Activated CD8-positive, alpha-beta T cell treated with anti-CD3 and anti-CD28 coated beads, Interleukin-2, amount 10 ng/mL, durations not matched to agents 7 days and 5 days (primary cell): ENCODE data around the gene KIAA1217. TPM values are rescaled to one million over a fixed set of nuclear protein-coding genes. Genes with fewer than 3 reads are reported as not detected.
A peak's percentile ranks its signal among the peaks of the same experiment; 100 is the strongest.

Experiments
- ATAC-seq: fragments of 150-1000 bp; cut with Tn5 transposase; one replicate; pipeline ENCODE4 v1.10.0; 2021; ENCODE audit warnings: moderate library complexity
- CTCF ChIA-PET: fragments of 350-600 bp; sonication (Branson Sonifier 250); formaldehyde crosslinking; loops from one replicate; lab custom pipeline; 2021; ENCODE audit warnings: antibody characterized with exemption; lab: Charles Lee
- POLR2A ChIA-PET: fragments of 350-600 bp; sonication (Branson Sonifier 250); formaldehyde crosslinking; loops from one replicate; lab custom pipeline; 2021; ENCODE audit warnings: antibody characterized with exemption; lab: Charles Lee
- DNase-seq: peaks from one replicate; pipeline ENCODE4 v3.0.0-alpha.2; 2020
- H3K27ac Mint-ChIP-seq: one replicate; pipeline ENCODE4 v1.8.0; 2021; ENCODE audit warnings: mild to moderate bottlenecking, mixed read lengths
- H3K27me3 Mint-ChIP-seq: one replicate; pipeline ENCODE4 v1.8.0; 2021; ENCODE audit warnings: low read depth, mixed read lengths
- H3K36me3 Mint-ChIP-seq: one replicate; pipeline ENCODE4 v1.8.0; 2021; ENCODE audit warnings: low read depth, mixed read lengths
- H3K4me1 Mint-ChIP-seq: one replicate; pipeline ENCODE4 v1.8.0; 2021; ENCODE audit warnings: low read depth, mixed read lengths
- H3K4me3 Mint-ChIP-seq: one replicate; pipeline ENCODE4 v1.8.0; 2021; ENCODE audit warnings: mild to moderate bottlenecking, mixed read lengths
- H3K9me3 Mint-ChIP-seq: one replicate; pipeline ENCODE4 v1.8.0; 2022; ENCODE audit warnings: mixed read lengths; ENCODE audit not compliant: insufficient read depth
- total RNA-seq, 2 experiments: library from RNA; stranded (reverse); gene quantifications; one replicate each; pipeline ENCODE4 v1.2.3, GENCODE V29; 2021

KIAA1217 gene
- total RNA-seq, 2 experiments from 2014 or later: not detected

DNA sequence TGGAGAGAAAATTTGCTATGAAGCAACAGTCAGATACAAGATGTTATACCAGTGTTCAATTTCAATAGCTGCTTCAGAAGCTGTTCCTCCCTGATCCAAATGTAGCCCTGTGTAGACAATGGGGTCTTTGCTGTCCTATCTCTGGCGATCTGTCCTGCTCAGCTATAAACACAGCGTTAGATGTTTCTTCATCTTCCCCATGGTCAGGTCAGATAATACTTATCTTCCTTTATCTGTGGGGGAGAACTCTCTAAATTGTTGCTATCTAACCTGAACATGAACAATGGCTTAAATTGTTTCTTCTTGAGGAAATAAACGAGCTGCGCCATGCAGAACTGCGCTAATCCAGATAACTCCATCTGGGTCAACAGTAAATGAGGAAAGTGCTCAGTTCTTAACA is 15.6 kb upstream of the KIAA1217 start:
- ChIA-PET CTCF (interaction anchor here (1.2 kb wide), 1 partner anchor 1035 kb away, joined by 3 read pairs; no protein-coding TSS in a partner anchor), POLR2A (no interaction called here)
- H3K9me3 Mint-ChIP-seq: no peaks in the 10 kb centered on the region

DNA sequence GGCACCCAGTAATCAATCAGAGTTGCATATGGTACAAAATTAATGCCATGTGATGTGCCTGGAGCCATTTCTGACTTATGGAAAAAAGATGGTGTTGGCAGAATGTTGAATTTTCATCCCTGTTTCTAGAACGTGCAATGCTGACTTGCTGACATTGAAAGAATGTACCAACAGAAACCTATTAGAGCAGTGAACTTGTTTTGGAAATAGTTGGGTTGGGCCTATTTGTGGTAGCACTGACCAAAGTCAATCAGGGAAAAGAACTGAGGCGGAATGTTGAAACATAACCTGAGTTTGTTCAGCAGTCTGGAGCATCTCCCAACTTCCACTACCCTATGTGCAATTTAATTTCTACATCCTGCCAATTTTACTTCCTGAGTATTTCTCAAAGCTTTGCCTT is 11.7 kb upstream of the KIAA1217 start:
- Mint-ChIP-seq H3K27ac (no peak overlapping the region), H3K4me1 (no peaks in the 10 kb centered on the region), H3K4me3 (no peak overlapping the region), H3K36me3 (no peaks in the 10 kb centered on the region), H3K27me3 (no peaks in the 10 kb centered on the region), H3K9me3 (no peaks in the 10 kb centered on the region)
- ATAC-seq (no peak), DNase-seq (no peak)
- POLR2A ChIA-PET: no interaction called here
- CTCF ChIA-PET: interaction anchor here (1.7 kb wide), 1 partner anchor 882 kb away, joined by 4 read pairs; no protein-coding TSS in a partner anchor

More for the DNA sequence above, 15.6 kb upstream of the KIAA1217 start:
- ATAC-seq: no peak
- no peaks in the 10 kb centered on the region for H3K27me3 Mint-ChIP-seq
- no peaks in the 10 kb centered on the region for H3K36me3 Mint-ChIP-seq
- no peak overlapping the region for H3K27ac Mint-ChIP-seq
- no peak overlapping the region for H3K4me3 Mint-ChIP-seq
- H3K4me1 Mint-ChIP-seq: no peaks in the 10 kb centered on the region
- no peak for DNase-seq

DNA sequence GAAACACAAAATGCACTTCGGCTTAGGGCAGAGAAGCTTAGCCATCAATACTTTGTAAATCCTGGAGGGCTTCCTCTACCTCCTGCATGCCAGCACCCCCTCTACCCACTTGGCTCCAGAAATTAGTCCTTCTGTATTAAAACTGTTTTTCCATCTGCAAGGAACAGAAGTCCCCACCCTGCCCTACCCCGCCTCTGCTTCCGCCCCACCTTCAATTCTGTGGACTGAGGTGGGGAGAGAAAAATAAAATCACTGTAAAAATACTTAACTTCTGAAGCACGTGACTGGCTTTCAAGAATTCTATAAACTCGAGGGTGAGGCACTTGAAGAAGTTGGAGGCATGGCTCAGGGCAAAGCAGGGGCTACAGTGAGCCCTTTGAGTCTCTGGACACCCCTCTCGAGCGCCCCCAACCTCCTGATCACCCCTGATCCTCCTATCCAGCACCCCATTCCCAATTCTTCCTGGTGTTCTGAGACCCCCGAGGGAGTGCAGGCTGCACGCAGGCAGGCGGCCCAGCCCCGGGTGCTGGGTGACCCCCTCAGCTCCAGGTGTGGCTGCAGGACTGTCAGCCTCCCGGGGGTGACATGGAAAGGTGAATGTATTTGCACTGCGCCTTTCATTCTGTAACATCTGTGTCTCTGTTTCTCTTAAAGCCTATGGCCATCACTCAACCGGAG is 7.3 kb upstream of the KIAA1217 start:
- CTCF ChIA-PET: no interaction called here
- POLR2A ChIA-PET: no interaction called here
- ATAC-seq (no peak), DNase-seq (no peak)
- no peaks in the 10 kb centered on the region for H3K36me3 Mint-ChIP-seq
- no peak overlapping the region for H3K27ac Mint-ChIP-seq
- H3K4me3 Mint-ChIP-seq: no peak overlapping the region
- H3K27me3 Mint-ChIP-seq: no peaks in the 10 kb centered on the region
- no peaks in the 10 kb centered on the region for H3K9me3 Mint-ChIP-seq
- H3K4me1 Mint-ChIP-seq: no peaks in the 10 kb centered on the region

DNA sequence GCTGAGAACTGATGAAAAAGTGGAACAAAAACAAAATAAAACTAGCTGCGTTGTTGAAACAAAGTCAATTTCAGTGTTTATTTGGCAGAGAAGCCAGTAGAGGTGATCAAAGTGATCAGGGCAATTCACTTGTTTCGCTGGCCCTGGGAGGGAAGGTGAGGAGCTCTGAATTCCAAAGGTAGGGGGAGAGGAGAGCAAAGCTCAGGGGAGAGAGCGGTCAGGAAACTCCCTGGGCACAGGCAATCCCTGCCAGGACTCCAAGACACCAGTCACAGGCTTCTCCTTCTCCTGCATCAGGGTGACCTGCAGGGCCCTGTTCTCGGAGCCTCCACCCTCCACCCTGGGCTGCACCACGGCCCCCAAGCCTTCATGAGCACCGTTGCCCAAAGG is 6.8 kb upstream of the KIAA1217 start:
- Mint-ChIP-seq H3K9me3 (no peaks in the 10 kb centered on the region), H3K36me3 (no peaks in the 10 kb centered on the region), H3K27ac (no peak overlapping the region), H3K4me3 (no peak overlapping the region), H3K4me1 (no peaks in the 10 kb centered on the region), H3K27me3 (peaks cover 3% of the 10 kb centered on the region)
- ChIA-PET POLR2A (no interaction called here), CTCF (no interaction called here)
- no peak for DNase-seq
- no peak for ATAC-seq

DNA sequence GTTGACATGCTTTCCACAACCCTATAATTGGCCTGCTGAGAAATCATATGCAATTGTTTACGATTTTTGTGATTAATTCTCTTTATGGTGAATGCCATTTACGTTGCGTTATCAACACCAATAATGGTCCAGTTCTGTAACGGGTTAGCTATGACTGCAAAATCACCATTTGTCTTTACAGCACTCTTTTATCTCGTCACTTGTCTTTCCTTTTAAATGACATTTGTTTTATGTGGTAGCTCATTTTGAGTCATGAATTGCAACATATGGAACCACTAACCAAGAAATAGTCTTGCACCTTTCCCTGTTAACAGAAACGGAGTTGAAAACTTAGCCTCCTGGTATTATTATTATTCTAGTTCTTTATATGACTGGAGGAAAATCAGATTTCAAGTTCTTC is 3.1 kb upstream of the KIAA1217 start:
- Mint-ChIP-seq H3K9me3 (no peaks in the 10 kb centered on the region), H3K4me3 (no peak overlapping the region), H3K36me3 (no peaks in the 10 kb centered on the region), H3K27me3 (peaks cover 28% of the 10 kb centered on the region), H3K4me1 (peaks cover 2% of the 10 kb centered on the region), H3K27ac (no peak overlapping the region)
- CTCF ChIA-PET: no interaction called here
- no peak for DNase-seq
- POLR2A ChIA-PET: no interaction called here
- ATAC-seq: no peak

DNA sequence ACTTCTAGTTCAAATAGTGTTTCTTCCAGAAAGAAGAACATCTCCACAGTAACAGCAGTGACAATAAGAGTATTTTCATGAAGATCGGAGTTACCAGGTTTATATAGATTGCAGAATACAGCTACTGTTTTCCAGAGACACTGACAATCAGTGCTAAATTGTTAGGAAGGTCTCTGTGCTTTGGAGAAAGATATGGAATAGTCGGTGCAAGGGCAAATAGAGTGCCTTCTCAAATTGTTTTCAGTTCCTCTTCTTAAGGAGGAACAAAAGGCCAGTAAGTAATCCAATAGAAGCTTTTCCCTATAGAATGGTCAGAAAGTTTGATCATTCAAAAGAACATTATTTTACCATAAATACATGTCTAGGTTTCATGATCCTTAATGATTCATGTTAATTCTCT is 2.6 kb upstream of the KIAA1217 start:
- H3K27ac Mint-ChIP-seq: no peak overlapping the region
- POLR2A ChIA-PET: no interaction called here

DNA sequence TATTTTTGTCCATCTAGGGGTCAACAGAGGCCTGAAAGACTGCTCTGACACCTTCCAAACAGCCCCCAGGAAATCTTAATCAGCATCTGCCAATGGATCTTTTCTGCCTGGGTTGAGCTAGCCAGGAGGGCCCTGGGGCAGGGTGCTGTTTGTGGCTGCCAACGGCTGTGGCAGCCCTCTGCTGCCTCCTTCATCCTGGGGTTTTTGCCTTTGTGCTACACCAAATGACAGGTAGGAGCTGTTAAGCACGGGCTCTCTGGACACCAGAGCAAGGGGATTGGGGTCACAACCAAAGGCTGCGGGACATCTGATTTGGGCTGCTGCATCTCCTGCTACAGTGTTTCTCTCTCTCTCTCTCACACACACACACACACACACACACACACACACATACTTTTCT is 2.0 kb upstream of the KIAA1217 start:
- Mint-ChIP-seq H3K27ac (no peak overlapping the region), H3K27me3 (peaks cover 30% of the 10 kb centered on the region)
- POLR2A ChIA-PET: no interaction called here

More for the DNA sequence above, 2.6 kb upstream of the KIAA1217 start:
- ATAC-seq (no peak), DNase-seq (no peak)
- Mint-ChIP-seq H3K4me1 (peaks cover 2% of the 10 kb centered on the region), H3K36me3 (no peaks in the 10 kb centered on the region), H3K27me3 (peaks cover 30% of the 10 kb centered on the region), H3K4me3 (no peak overlapping the region), H3K9me3 (no peaks in the 10 kb centered on the region)
- CTCF ChIA-PET: no interaction called here

DNA sequence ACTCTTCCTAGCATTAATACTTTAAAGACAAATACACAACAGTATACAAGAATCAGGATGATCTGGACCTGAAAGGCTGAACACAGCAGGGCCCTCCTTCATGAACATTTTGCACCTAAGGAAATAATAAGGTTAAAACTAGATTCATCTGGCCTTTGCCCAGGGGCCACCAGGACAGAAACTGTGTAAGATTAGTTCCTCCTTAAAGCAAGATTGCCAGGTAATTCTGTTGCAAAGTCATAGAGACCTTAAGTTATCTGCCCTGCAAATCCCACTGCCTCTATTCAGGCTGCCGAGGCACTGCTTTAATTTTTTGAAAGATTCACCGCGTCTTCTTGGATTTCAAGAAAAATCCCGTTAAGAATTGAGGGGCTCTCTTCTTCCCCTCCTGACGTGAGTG is 1.6 kb upstream of the KIAA1217 start:
- CTCF ChIA-PET: no interaction called here
- H3K36me3 Mint-ChIP-seq: no peaks in the 10 kb centered on the region
- H3K27ac Mint-ChIP-seq: no peak overlapping the region
- no peak overlapping the region for H3K4me3 Mint-ChIP-seq
- H3K4me1 Mint-ChIP-seq: peaks cover 2% of the 10 kb centered on the region
- DNase-seq: no peak
- H3K9me3 Mint-ChIP-seq: no peaks in the 10 kb centered on the region
- H3K27me3 Mint-ChIP-seq: peaks cover 30% of the 10 kb centered on the region
- POLR2A ChIA-PET: no interaction called here
- ATAC-seq: no peak

More for the DNA sequence above, 2.0 kb upstream of the KIAA1217 start:
- Mint-ChIP-seq H3K4me3 (no peak overlapping the region), H3K9me3 (no peaks in the 10 kb centered on the region), H3K4me1 (peaks cover 2% of the 10 kb centered on the region), H3K36me3 (no peaks in the 10 kb centered on the region)
- CTCF ChIA-PET: no interaction called here
- DNase-seq (no peak), ATAC-seq (no peak)

DNA sequence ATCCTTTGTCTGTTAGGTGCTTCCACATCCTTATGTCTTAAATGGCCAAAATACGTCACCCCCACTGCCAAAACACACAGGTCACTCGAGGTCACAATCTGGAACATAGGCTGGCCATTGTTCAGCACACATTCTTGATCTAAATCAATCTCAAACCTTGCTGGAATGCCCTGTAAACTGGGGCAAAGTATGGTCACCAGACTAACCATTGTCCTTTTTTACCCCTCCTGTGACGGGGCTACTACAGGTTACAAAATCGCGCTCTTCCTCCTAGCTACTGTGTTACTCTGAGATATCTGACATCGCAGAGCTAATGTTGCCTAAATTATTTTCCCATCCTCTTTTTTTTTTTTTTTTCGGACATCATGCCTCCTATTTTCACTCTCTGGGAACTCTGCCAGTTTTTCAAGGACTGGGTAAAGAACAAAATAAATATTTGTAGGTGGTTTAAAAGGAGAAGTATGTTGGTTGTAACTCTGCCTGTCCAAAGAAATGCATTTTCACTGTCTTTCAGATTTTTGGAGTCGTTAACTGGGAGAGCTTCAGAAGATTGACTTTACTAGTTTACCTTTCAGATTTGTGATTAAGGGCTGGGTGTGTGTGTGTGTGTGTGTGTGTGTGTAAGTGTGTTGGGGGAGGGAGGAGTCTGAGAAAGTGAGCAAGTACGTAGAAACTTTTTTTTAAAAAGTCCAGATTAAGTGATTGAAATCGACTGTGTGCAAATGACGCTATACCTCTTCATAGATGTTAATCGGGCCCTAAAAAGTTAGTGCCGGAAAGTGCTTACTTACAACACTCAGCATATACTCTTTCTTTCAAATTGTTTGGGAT is 942 bp upstream of the KIAA1217 start:
- H3K4me3 Mint-ChIP-seq: no peak overlapping the region
- H3K4me1 Mint-ChIP-seq: peaks cover 2% of the 10 kb centered on the region
- H3K27me3 Mint-ChIP-seq: peaks cover 30% of the 10 kb centered on the region
- CTCF ChIA-PET: no interaction called here
- POLR2A ChIA-PET: no interaction called here
- H3K9me3 Mint-ChIP-seq: no peaks in the 10 kb centered on the region
- ATAC-seq (no peak), DNase-seq (no peak)
- no peak overlapping the region for H3K27ac Mint-ChIP-seq
- no peaks in the 10 kb centered on the region for H3K36me3 Mint-ChIP-seq

DNA sequence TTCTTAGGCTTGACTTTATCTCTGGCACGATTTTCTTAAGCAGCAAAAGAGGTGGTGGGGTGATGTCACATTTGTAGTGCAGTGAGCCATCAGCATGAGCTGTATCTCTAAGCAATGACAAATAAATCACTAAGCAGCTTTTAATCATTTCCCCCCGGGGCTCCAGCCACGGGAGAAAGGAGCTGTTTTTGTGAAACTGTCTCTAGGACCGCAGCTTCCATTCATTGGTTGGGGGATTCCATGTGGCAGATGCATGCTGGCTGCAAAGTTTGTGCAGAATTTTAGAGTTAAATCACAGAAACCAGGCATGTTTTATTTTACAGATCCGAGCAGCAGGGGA is 464 bp downstream of the KIAA1217 start:
- H3K9me3 Mint-ChIP-seq: no peaks in the 10 kb centered on the region
- ATAC-seq: no peak
- no peak overlapping the region for H3K27ac Mint-ChIP-seq
- H3K4me1 Mint-ChIP-seq: peaks cover 2% of the 10 kb centered on the region
- H3K4me3 Mint-ChIP-seq: peak overlapping the region; percentile 48
- DNase-seq: no peak
- H3K36me3 Mint-ChIP-seq: no peaks in the 10 kb centered on the region
- CTCF ChIA-PET: no interaction called here
- POLR2A ChIA-PET: no interaction called here
- H3K27me3 Mint-ChIP-seq: peaks cover 30% of the 10 kb centered on the region

DNA sequence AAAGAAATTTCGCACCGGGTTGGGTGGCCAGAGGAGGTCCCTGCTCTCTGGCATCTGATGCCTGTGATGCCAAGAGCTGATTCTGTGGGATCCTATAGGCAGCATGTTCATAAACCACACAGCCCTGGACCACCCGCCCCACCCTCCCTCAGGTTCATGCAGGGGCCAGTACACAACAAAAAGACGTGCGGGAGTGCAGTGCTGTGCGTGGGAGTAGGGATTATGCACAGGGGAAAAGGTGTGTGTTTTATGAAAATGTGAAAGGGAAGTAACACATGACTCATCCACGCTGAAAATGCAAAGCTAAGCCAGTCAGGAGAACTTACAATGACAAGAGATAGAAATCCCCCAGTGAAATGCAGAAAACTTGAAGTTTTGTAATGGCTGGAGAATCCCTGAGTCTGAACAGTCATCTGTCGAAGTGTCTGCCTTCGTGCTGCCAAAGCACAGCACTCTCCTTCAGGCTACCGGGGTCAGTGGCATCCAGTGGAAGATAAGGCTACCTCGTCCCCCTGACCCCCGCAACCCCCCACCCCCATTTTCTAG is 1.1 kb downstream of the KIAA1217 start:
- ChIA-PET CTCF (no interaction called here), POLR2A (no interaction called here)
- Mint-ChIP-seq H3K36me3 (no peaks in the 10 kb centered on the region), H3K9me3 (no peaks in the 10 kb centered on the region), H3K27ac (no peak overlapping the region), H3K4me3 (no peak overlapping the region), H3K4me1 (peaks cover 2% of the 10 kb centered on the region), H3K27me3 (peaks cover 30% of the 10 kb centered on the region)
- ATAC-seq (no peak), DNase-seq (no peak)

DNA sequence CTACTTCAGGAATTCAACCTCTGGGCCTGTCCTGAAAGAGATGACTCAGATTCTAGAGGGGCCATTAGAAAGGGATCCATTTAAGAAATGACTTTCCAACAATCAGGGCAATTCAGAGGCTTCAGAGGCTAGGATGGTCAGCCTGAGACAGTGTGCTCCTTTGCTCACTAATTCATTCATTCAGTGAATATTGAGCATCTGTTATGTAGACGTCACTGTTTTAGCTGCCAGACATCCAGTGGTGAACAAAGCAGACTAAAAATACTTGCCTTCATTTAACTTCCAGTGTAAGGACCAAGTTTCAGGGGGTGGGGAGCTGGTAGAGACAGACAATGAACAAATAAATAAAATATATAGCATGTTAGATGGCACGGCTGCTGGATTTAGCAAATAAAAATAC is 1.6 kb downstream of the KIAA1217 start:
- POLR2A ChIA-PET: no interaction called here
- Mint-ChIP-seq H3K36me3 (no peaks in the 10 kb centered on the region), H3K4me1 (peaks cover 2% of the 10 kb centered on the region), H3K4me3 (no peak overlapping the region), H3K27ac (no peak overlapping the region), H3K9me3 (no peaks in the 10 kb centered on the region), H3K27me3 (peaks cover 30% of the 10 kb centered on the region)
- DNase-seq (no peak), ATAC-seq (no peak)
- CTCF ChIA-PET: interaction anchor here (1.0 kb wide), 1 partner anchor 14 kb away, joined by 3 read pairs; no protein-coding TSS in a partner anchor
